Erythroblast (primary cell): ENCODE data around the gene HERC3.
"Not testable (repeated sequence)": the region's sequence is repeated elsewhere in the genome, so short reads cannot be mapped to it uniquely, and the experiment has no call there.

ENCODE experiments used
- DNase-seq, 2 experiments: peaks; one replicate each; lab custom pipeline; 2025; lab: John Stamatoyannopoulos, UW
- GATA1 ChIP-seq: IDR thresholded peaks from 2 replicates; pipeline ENCODE4 v1.6.1; 2011; ENCODE audit warnings: low read depth, mild to moderate bottlenecking, control low read depth, low read length, moderate library complexity
- POLR2A ChIP-seq: IDR thresholded peaks from 2 replicates; pipeline ENCODE4 v1.6.1; 2011; ENCODE audit warnings: mild to moderate bottlenecking, low read length

HERC3 gene

DNA sequence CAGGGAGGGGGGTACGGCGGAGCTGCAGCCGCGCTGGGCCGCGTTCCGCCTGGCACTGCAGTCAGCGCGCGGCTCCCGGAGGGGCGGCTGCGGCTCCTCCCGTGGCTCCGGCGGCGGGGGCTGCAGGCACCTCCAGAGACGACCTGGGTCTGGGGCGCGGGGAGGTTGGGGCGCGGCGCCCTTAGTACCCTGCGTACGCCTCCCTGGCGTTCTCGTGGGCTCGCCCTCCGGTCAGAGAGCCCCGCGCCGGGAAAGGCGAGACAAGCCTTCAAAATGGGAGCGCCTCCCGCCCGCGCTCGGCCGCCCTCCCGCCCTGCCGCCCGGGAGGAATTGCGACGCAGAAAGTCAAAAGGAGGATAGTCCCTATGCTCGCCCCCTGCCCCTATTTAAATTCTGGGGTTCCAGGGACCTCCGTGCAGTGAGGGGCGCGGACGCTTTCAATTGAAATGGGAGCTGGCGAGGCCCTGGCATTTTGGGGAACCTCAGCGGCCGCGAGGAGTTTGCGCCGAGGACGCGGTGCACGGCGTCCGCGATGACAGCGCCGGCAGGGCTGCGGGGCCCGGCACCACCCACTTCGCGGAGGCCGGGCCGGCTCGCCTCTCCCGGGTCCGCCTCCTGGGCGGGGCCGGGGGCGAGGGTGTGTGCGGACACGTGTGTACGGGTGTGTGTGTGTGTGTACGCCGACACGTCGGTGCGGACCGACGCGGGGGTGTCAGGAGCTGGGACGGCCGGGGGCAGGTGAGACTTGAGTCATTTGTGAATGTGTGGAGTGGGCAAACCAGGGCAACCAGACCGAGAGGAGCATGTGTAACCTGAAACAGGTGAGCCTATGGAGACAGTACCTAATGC, 544 bp downstream of the HERC3 start:
- peak; percentile 57 for TF ChIP-seq POLR2A
- TF ChIP-seq GATA1: no peak
- DNase-seq: peak; percentile 87 to 88

- no peak for DNase-seq
- TF ChIP-seq GATA1: no peak
- no peak for TF ChIP-seq POLR2A
These were observed 5.8 kb downstream of the HERC3 start for GRCh38 chr4:88597970-88598660.

- no peak for DNase-seq
- TF ChIP-seq POLR2A (no peak), GATA1 (no peak)
These were observed 7.0 kb downstream of the HERC3 start for GRCh38 chr4:88599298-88599697.

- TF ChIP-seq GATA1 (no peak), POLR2A (no peak)
- no peak for DNase-seq
These were observed 7.4 kb downstream of the HERC3 start for GRCh38 chr4:88599714-88600113.

DNA sequence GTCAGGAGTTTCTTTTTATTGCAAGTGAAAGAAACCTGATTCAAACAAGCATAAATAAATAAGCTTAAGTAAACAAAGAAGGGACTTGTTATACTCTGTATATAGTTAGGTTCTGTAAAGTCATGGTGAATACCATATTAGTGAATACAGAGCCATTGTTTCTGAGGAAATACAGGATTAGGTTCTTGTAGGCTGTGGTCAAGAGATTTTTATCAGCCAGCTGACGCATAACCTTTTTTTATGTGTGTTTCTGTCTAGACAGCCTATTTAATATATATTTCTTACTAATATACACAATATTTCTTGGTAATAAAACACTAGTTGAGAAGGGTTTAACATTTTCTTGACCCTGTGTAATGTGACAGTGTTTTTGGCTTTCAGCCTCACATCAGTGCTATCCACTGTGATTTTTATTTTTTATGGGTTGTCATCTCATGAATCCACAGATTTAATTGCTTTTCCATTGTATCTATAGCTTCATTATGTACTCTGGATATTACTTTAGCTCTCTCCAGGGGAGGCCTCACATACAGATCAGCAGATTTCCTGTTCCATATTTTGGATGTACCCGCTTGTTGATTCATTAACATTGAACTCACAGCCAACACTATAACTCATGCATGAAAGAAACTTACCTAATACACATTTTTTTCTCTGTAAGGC, 8.0 kb downstream of the HERC3 start:
- DNase-seq: no peak

DNA sequence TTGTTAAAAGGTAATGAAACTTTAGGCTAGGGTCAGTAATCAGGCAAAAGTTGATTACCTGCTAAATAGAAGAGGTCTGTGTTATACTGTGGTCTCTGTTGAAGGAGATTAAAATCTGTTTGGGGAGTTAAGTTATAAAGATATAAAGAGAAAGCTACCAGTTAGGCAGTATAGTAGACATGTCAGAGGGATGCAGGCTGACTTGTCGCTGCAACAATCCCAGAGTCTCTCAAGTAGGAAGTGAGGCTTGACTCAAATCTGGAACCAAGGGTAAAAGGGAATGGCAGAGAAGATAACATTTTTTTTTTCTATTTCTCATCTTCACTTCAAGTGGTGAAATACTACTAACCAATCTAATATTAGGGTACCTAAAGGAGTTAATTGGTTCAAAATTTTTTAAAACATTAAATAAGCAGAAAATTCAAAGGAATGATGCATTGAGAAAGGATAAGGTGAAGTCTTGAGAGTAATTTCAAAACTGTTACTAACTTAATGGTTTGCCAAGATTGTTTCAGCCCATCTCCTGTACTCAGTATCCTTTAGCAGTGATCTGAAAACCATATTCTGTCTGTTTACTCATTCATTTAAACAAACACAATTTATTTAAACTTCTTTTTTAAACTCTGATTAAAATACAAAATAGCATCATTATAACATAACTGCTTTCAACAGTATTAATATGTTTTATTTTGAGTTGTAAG, 12.8 kb downstream of the HERC3 start:
- DNase-seq: no peak
- no peak for TF ChIP-seq POLR2A
- no peak for TF ChIP-seq GATA1

More for the DNA sequence above, 8.0 kb downstream of the HERC3 start:
- TF ChIP-seq POLR2A (no peak), GATA1 (no peak)

- no peak for DNase-seq
- no peak for TF ChIP-seq GATA1
- TF ChIP-seq POLR2A: no peak
These were observed 13.5 kb downstream of the HERC3 start for GRCh38 chr4:88605736-88606135.

DNA sequence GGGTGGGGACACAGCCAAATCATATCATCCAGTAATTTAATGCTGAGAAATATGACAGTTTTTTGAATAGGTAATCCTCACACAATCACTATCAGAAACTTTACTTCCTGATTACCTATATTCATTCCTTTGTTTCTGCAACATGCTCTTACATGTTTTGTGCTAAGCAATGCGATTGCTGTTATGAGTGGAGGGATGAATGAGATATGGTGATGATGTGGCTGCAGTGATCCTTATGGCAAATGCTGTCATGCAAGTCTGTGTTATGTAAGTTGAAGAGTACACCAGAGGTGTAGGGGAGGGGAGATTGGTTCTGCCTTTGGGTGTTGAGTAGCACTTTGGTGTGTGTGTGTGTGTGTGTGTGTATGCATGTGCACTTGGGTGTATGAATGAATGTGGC, 14.6 kb downstream of the HERC3 start:
- TF ChIP-seq GATA1: no peak
- no peak for TF ChIP-seq POLR2A
- no peak for DNase-seq

- TF ChIP-seq GATA1: no peak
- DNase-seq: no peak
These were observed 17.1 kb downstream of the HERC3 start for GRCh38 chr4:88609387-88609786.

- not testable (repeated sequence) for DNase-seq
These were observed 17.5 kb downstream of the HERC3 start for GRCh38 chr4:88609794-88610193.

DNA sequence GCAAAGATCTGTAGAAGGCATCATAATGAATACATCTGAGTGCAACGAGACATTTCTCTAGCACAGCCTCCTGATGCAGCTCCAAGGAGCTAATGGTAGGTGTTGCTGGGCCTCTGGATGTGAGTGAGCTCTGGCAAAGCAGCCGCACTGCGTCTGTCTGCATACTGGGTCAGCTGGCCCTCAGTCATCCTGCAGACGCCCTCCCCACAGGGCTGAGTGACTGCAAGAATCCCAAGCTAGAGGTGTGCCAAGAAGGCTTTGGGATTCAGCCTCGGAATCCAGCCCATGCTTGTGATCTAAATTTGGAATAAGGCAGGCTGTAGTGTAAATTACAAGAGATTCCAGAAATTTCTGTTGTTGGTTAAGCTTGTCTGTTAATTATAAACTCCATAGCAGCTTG, 18.5 kb downstream of the HERC3 start:
- no peak for TF ChIP-seq POLR2A
- no peak for TF ChIP-seq GATA1
- no peak for DNase-seq

DNA sequence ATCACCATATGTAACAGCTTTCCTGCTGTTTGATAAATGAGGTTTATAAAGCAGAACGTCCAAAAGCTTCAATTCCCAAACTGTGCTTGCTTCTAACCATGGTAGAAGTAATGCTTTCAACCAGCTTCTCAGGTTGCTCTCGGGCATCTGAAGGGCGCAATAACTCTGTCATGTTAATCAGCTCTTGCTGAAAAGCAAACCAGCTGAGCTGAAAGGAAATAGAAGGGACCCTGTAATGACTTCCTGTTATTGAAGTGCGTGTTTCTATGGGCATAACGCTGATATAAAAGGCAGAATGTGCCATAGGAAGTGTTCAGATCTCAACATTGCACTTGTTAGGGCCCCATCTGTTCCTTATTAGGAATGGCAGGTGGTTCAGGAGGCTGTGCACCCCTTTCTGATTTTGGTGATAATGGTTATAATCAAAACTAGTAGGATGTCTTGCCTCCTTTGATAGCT, 21.2 kb downstream of the HERC3 start:
- TF ChIP-seq POLR2A: no peak
- no peak for DNase-seq

- no peak for DNase-seq
- TF ChIP-seq GATA1 (no peak), POLR2A (no peak)
These were observed 21.8 kb downstream of the HERC3 start for GRCh38 chr4:88614058-88614457.
